Left lung (tissue), 10 donors: ENCODE results near the gene SPTBN4. TPM values are rescaled to one million over a fixed set of nuclear protein-coding genes. Genes with fewer than 3 reads are reported as not detected.

Source experiments
- ATAC-seq: fragments of 200-7000 bp; cut with Tn5 transposase; one replicate; pipeline ENCODE4 v1.9.1; 2020; ENCODE audit warnings: moderate library complexity
- DNase-seq, 4 donors: peaks; one replicate each; pipeline ENCODE4 v3.0.0-alpha.2; 2013 to 2020
- H3K27ac ChIP-seq, 2 donors: fragments of 200-600 bp; sonication (generic) in 1 of 2; one replicate each; pipeline versions ENCODE4 v1.5.0 to v1.8.0; 2020 to 2021
- H3K27me3 ChIP-seq, 2 donors: fragments of 200-600 bp; sonication (generic) in 1 of 2; one replicate each; pipeline versions ENCODE4 v1.5.0 to v1.8.0; 2020 to 2021
- H3K36me3 ChIP-seq, 2 donors: fragments of 200-600 bp; sonication (generic) in 1 of 2; one replicate each; pipeline versions ENCODE4 v1.5.0 to v1.8.0; 2020 to 2021
- H3K4me1 ChIP-seq, 2 donors: fragments of 200-600 bp; one replicate each; pipeline ENCODE4 v1.8.0; 2021
- H3K4me3 ChIP-seq, 2 donors: fragments of 200-600 bp; sonication (generic) in 1 of 2; one replicate each; pipeline versions ENCODE4 v1.5.0 to v1.8.0; 2020 to 2021; ENCODE audit warnings: mild to moderate bottlenecking in 1 of 2
- H3K9me3 ChIP-seq, 2 donors: fragments of 200-600 bp; sonication (generic) in 1 of 2; one replicate each; pipeline versions ENCODE4 v1.5.0 to v1.8.0; 2020 to 2021
- intact Hi-C, 2 donors: fragments of 100-400 bp; cut with DNase I; formaldehyde crosslinking; loops; one replicate each; pipeline versions ENCODE4 v1.11.2 to v1.14.2; 2022
- polyA plus RNA-seq, 6 donors: library from polyadenylated mRNA; unstranded; fragments of 120-200 nt; gene quantifications; one replicate each; pipeline ENCODE4 v1.2.1, GENCODE V29; 2013; ENCODE audit not compliant: insufficient read length in 6 of 6
- total RNA-seq, 2 donors: library from RNA; stranded (reverse); fragmentation: NEBNext Ultra II Directional; extraction: Animal tissue kit (Norgen Biotek cat#: 25700); gene quantifications; one replicate each; pipeline ENCODE4 v1.2.1, GENCODE V29; 2021
- TF ChIP-seq, protein P1 (sequence below), 2 donors: fragments of 200-600 bp; sonication (generic) in 1 of 2; IDR thresholded peaks; one replicate each; pipeline versions ENCODE4 v1.5.0 to v1.8.0; 2021; ENCODE audit warnings: antibody characterized with exemption in 2 of 2
- donor health status: DM: no; HTN: yes; CAD: no.
- donor health status: DM: no; HTN: no; CAD: no.

Gene SPTBN4
- total and polyA plus RNA-seq, 8 donors, result 0.42 to 2.5 (median 1.3) TPM

DNA sequence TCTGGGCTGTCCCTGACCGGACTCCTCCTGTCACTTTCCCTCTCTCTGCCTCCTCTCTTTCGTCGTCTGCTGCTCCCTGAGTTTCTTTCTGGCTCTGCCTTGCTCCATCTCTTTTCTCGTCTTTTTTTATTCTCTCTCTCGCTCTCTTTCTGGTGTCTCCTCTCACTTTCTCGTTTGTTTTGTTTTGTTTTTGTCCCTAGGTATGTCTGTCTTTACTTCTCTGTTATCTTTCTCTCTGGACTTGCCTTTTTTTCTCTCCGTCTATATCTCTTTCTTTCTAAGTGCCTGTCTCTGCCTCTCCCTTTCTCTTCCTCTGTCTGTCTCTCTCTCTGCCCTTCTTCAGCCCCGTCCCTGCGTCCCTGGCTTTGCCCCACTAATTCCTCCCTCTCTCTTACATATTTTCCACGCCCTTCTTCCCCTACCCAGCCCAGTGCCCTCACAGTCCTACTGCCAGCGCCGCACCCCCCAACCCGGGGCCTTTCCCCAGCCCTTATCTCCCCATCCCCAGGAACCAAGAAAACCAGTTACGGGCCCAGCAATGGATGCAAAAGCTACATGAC is 61.8 kb downstream of the SPTBN4 start:
- H3K4me3 ChIP-seq, result no peak overlapping the region
- H3K9me3 ChIP-seq, result no peaks in the 10 kb centered on the region
- peaks cover 0 to 15% of the 10 kb centered on the region in 2 donors for H3K4me1 ChIP-seq
- ATAC-seq, result no peak
- intact Hi-C loops, result no loop called here
- TF ChIP-seq, protein P1, sequence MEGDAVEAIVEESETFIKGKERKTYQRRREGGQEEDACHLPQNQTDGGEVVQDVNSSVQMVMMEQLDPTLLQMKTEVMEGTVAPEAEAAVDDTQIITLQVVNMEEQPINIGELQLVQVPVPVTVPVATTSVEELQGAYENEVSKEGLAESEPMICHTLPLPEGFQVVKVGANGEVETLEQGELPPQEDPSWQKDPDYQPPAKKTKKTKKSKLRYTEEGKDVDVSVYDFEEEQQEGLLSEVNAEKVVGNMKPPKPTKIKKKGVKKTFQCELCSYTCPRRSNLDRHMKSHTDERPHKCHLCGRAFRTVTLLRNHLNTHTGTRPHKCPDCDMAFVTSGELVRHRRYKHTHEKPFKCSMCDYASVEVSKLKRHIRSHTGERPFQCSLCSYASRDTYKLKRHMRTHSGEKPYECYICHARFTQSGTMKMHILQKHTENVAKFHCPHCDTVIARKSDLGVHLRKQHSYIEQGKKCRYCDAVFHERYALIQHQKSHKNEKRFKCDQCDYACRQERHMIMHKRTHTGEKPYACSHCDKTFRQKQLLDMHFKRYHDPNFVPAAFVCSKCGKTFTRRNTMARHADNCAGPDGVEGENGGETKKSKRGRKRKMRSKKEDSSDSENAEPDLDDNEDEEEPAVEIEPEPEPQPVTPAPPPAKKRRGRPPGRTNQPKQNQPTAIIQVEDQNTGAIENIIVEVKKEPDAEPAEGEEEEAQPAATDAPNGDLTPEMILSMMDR (IDR thresholded peaks at IDR 0.05), result no peak
- no peaks in the 10 kb centered on the region for H3K36me3 ChIP-seq
- peaks cover 0 to 52% of the 10 kb centered on the region in 2 donors for H3K27me3 ChIP-seq
- DNase-seq, result no peak
- H3K27ac ChIP-seq, result no peak overlapping the region

DNA sequence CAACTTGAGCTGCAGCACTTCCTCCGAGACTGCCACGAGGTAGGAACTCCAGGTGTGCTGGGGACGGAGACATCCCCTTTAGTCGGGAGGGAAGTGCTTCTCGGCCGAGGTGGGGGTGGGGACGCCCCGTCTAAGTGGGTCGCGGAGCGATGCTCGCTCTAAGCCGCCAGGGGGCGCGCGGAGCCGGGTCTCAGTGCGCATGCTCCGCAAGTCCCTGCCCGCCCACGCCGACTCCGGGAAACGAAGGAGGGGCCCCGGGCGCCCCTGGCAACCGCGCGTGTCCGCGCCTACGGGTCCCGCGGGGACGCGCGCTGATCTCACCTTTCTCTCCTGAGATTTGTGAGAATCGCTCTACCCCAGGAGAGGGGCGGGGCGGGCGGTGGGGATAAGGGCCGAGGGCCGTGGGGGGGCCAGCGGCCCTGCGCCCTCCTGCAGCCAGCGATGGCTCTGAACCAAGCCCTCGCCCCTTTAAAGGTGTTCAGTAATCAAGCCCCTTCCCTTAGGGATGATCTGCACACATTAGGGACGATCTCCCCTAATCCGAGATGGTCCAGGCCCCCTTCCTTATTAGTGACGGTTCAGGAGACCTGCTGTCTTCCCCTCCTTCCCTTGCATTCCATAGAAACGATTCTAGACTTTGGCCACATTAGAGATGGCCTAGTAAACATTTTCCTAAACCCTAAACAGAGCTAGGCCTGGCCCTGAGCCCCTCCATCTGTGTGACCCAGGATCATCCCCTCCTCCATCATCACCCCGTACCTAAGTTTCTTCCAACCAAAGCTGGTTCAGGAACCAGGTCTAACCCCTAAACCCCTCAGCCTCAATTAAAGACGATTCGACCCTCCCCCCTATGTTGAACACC is 62.5 kb downstream of the SPTBN4 start:
- H3K27me3 ChIP-seq, result peaks cover 0 to 56% of the 10 kb centered on the region in 2 donors
- intact Hi-C loops, result no loop called here
- no peak overlapping the region for H3K27ac ChIP-seq

DNA sequence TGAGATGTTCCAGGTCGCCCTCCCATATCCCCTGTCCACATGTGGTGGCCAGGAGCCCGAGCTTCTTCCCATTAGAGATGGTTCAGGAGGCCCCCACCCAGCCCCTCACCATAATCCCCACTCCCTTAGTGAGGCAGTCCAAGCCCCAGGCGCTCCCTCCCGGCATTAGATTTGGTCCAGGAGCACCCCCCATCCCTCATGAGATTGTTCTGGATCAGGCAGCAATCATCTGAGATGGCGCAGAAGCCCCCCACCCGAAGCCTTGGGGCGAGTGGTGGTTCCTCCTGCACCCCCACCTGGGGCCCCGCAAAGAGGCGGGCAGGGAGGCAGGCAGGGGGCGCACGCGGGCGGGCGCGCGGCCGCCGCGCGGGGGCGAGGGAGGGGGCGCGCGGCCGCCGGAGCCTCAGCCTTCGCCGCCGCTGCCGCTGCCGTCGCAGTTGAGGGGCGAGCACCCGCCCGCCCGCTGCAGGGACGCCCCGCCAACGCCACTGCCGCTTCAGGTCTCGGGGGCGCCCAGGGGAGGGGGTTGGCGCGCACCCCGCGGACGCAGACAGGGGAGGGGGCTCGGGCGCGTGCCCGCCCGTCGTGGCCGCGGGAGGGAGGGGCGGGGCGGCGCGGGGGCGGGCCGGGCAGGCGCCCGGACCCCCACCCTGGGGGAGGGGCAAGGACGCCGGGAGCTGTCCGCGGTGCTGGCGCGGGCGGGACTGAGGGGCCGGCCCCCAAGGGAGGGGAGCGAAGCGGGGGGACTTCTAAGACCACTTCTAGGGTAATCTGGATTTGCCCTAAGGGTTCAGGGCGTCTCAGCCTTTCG is 63.5 kb downstream of the SPTBN4 start:
- Histone ChIP-seq H3K4me1 (peaks cover 0 to 15% of the 10 kb centered on the region in 2 donors), H3K4me3 (no peak overlapping the region), H3K27ac (no peak overlapping the region), H3K9me3 (peaks cover 0 to 7% of the 10 kb centered on the region in 2 donors), H3K36me3 (no peaks in the 10 kb centered on the region), H3K27me3 (peaks cover 0 to 49% of the 10 kb centered on the region in 2 donors)
- TF ChIP-seq, protein P1 (IDR thresholded peaks at IDR 0.05), result no peak
- DNase-seq (peak in 1 of 4 donors; percentile 53), ATAC-seq (peak; percentile 26)
- intact Hi-C loops, result loop anchor here in 1 of 2 donors (10.0 kb wide), 1 partner anchor 65 kb away; no protein-coding TSS in a partner anchor

More for the DNA sequence above, 62.5 kb downstream of the SPTBN4 start:
- Histone ChIP-seq H3K36me3 (no peaks in the 10 kb centered on the region), H3K4me1 (peaks cover 0 to 15% of the 10 kb centered on the region in 2 donors), H3K4me3 (peak overlapping the region; percentile 46 to 54), H3K9me3 (peaks cover 0 to 5% of the 10 kb centered on the region in 2 donors)
- TF ChIP-seq, protein P1 (IDR thresholded peaks at IDR 0.05), result peak; percentile 96
- DNase-seq (peak; percentile 83 to 97 (median 90)), ATAC-seq (peak; percentile 96)

DNA sequence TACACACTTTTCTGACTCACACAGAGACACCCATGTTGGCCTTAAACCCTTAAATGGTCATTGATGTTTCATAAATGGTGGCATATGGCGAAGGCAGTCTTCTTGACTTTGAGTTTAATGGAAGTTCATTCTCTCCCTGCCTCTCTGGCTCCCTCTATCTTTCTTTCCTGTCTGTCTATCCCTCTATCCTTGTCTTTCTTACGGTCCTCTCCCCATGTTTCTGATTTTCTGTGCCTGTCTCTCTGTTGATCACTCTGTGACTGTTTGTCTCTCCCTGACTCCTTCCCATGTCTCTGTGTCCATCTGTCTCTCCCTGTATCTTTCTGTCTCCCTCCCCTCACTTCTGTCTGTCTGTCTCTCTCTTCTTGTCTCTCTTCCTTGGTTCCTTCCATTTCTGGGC is 66.7 kb downstream of the SPTBN4 start:
- TF ChIP-seq, protein P1 (IDR thresholded peaks at IDR 0.05), result no peak
- intact Hi-C loops, result loop anchor here in 1 of 2 donors (10.0 kb wide), 1 partner anchor 61 kb away; no protein-coding TSS in a partner anchor
- H3K36me3 ChIP-seq, result no peaks in the 10 kb centered on the region

More for the DNA sequence above, 66.7 kb downstream of the SPTBN4 start:
- Histone ChIP-seq H3K9me3 (peaks cover 0 to 7% of the 10 kb centered on the region in 2 donors), H3K4me3 (no peak overlapping the region), H3K27ac (no peak overlapping the region), H3K4me1 (peaks cover 0 to 15% of the 10 kb centered on the region in 2 donors), H3K27me3 (peaks cover 0 to 38% of the 10 kb centered on the region in 2 donors)
- DNase-seq (no peak), ATAC-seq (no peak)
